Measurements from ENCODE around the gene CYP19A1. TPM values are rescaled to one million over a fixed set of nuclear protein-coding genes. Genes with fewer than 3 reads are reported as not detected.

CYP19A1 gene
- polyA plus RNA-seq, 1 donor, result 8.3 TPM

GRCh38 chr15:51199541-51199940 lies 138.9 kb downstream of the CYP19A1 start:
- Histone ChIP-seq H3K4me1 (ENCODE audit: control insufficient read depth, insufficient read depth, low read length) (no peaks in the 10 kb centered on the region), H3K4me3 (ENCODE audit: low read length) (no peak overlapping the region), H3K36me3 (ENCODE audit: control insufficient read depth, insufficient read depth, low read length) (no peaks in the 10 kb centered on the region), H3K27me3 (ENCODE audit: control insufficient read depth, insufficient read depth, low read length) (peaks cover 27% of the 10 kb centered on the region), H3K9me3 (ENCODE audit: control insufficient read depth, low read depth, low read length) (no peaks in the 10 kb centered on the region), H3K27ac (ENCODE audit: low read length) (no peak overlapping the region)
- DNase-seq, result no peak
- no CpG with 5 or more reads among the region's 6 CpGs for WGBS (ENCODE audit: insufficient coverage, low lambda C conversion rate)

- Histone ChIP-seq H3K36me3 (ENCODE audit: control insufficient read depth, insufficient read depth, low read length) (no peaks in the 10 kb centered on the region), H3K4me1 (ENCODE audit: control insufficient read depth, insufficient read depth, low read length) (no peaks in the 10 kb centered on the region), H3K4me3 (ENCODE audit: low read length) (no peak overlapping the region), H3K9me3 (ENCODE audit: control insufficient read depth, low read depth, low read length) (no peaks in the 10 kb centered on the region), H3K27me3 (ENCODE audit: control insufficient read depth, insufficient read depth, low read length) (peaks cover 26% of the 10 kb centered on the region), H3K27ac (ENCODE audit: low read length) (no peak overlapping the region)
- WGBS (ENCODE audit: insufficient coverage, low lambda C conversion rate), result 100% methylated on average over 1 of the region's 6 CpGs
- DNase-seq, result no peak
Measured at GRCh38 chr15:51198701-51199232, 139.6 kb downstream of the CYP19A1 start.

- no peaks in the 10 kb centered on the region for H3K36me3 ChIP-seq (ENCODE audit: control insufficient read depth, insufficient read depth, low read length)
- H3K27ac ChIP-seq (ENCODE audit: low read length), result no peak overlapping the region
- H3K27me3 ChIP-seq (ENCODE audit: control insufficient read depth, insufficient read depth, low read length), result peaks cover 30% of the 10 kb centered on the region
- H3K9me3 ChIP-seq (ENCODE audit: control insufficient read depth, low read depth, low read length), result no peaks in the 10 kb centered on the region
- DNase-seq, result no peak
- peaks cover 2% of the 10 kb centered on the region for H3K4me1 ChIP-seq (ENCODE audit: control insufficient read depth, insufficient read depth, low read length)
- H3K4me3 ChIP-seq (ENCODE audit: low read length), result no peak overlapping the region
- WGBS (ENCODE audit: insufficient coverage, low lambda C conversion rate), result 80% methylated on average over 1 of the region's 3 CpGs
Measured at GRCh38 chr15:51195459-51195858, 142.9 kb downstream of the CYP19A1 start.

- Histone ChIP-seq H3K4me3 (ENCODE audit: low read length) (no peak overlapping the region), H3K27ac (ENCODE audit: low read length) (no peak overlapping the region), H3K27me3 (ENCODE audit: control insufficient read depth, insufficient read depth, low read length) (peaks cover 25% of the 10 kb centered on the region), H3K36me3 (ENCODE audit: control insufficient read depth, insufficient read depth, low read length) (no peaks in the 10 kb centered on the region), H3K9me3 (ENCODE audit: control insufficient read depth, low read depth, low read length) (no peaks in the 10 kb centered on the region), H3K4me1 (ENCODE audit: control insufficient read depth, insufficient read depth, low read length) (peaks cover 2% of the 10 kb centered on the region)
- WGBS (ENCODE audit: insufficient coverage, low lambda C conversion rate), result 83% methylated on average over 2 of the region's 2 CpGs
- DNase-seq, result no peak
Measured at GRCh38 chr15:51193979-51194378, 144.4 kb downstream of the CYP19A1 start.

GRCh38 chr15:51193526-51193925 lies 144.9 kb downstream of the CYP19A1 start:
- Histone ChIP-seq H3K9me3 (ENCODE audit: control insufficient read depth, low read depth, low read length) (no peaks in the 10 kb centered on the region), H3K4me3 (ENCODE audit: low read length) (no peak overlapping the region), H3K27ac (ENCODE audit: low read length) (no peak overlapping the region), H3K4me1 (ENCODE audit: control insufficient read depth, insufficient read depth, low read length) (peaks cover 2% of the 10 kb centered on the region), H3K27me3 (ENCODE audit: control insufficient read depth, insufficient read depth, low read length) (peaks cover 22% of the 10 kb centered on the region), H3K36me3 (ENCODE audit: control insufficient read depth, insufficient read depth, low read length) (no peaks in the 10 kb centered on the region)
- no peak for DNase-seq
- no CpG with 5 or more reads among the region's 6 CpGs for WGBS (ENCODE audit: insufficient coverage, low lambda C conversion rate)

GRCh38 chr15:51192521-51193280 lies 145.7 kb downstream of the CYP19A1 start:
- H3K27me3 ChIP-seq (ENCODE audit: control insufficient read depth, insufficient read depth, low read length), result peaks cover 22% of the 10 kb centered on the region
- H3K4me3 ChIP-seq (ENCODE audit: low read length), result no peak overlapping the region
- peaks cover 2% of the 10 kb centered on the region for H3K4me1 ChIP-seq (ENCODE audit: control insufficient read depth, insufficient read depth, low read length)
- WGBS (ENCODE audit: insufficient coverage, low lambda C conversion rate), result no CpG with 5 or more reads among the region's 14 CpGs
- no peaks in the 10 kb centered on the region for H3K9me3 ChIP-seq (ENCODE audit: control insufficient read depth, low read depth, low read length)
- H3K36me3 ChIP-seq (ENCODE audit: control insufficient read depth, insufficient read depth, low read length), result no peaks in the 10 kb centered on the region
- no peak overlapping the region for H3K27ac ChIP-seq (ENCODE audit: low read length)
- peak; percentile 70 to 78 for DNase-seq

GRCh38 chr15:51191766-51192165 lies 146.6 kb downstream of the CYP19A1 start:
- H3K9me3 ChIP-seq (ENCODE audit: control insufficient read depth, low read depth, low read length), result no peaks in the 10 kb centered on the region
- no peak for DNase-seq
- WGBS (ENCODE audit: insufficient coverage, low lambda C conversion rate), result no CpG with 5 or more reads among the region's 9 CpGs
- H3K4me3 ChIP-seq (ENCODE audit: low read length), result no peak overlapping the region
- peaks cover 2% of the 10 kb centered on the region for H3K4me1 ChIP-seq (ENCODE audit: control insufficient read depth, insufficient read depth, low read length)
- peaks cover 15% of the 10 kb centered on the region for H3K27me3 ChIP-seq (ENCODE audit: control insufficient read depth, insufficient read depth, low read length)
- H3K36me3 ChIP-seq (ENCODE audit: control insufficient read depth, insufficient read depth, low read length), result no peaks in the 10 kb centered on the region
- H3K27ac ChIP-seq (ENCODE audit: low read length), result no peak overlapping the region

GRCh38 chr15:51191072-51191670 lies 147.2 kb downstream of the CYP19A1 start:
- H3K9me3 ChIP-seq (ENCODE audit: control insufficient read depth, low read depth, low read length), result no peaks in the 10 kb centered on the region
- no CpG with 5 or more reads among the region's 7 CpGs for WGBS (ENCODE audit: insufficient coverage, low lambda C conversion rate)
- no peak overlapping the region for H3K27ac ChIP-seq (ENCODE audit: low read length)
- H3K36me3 ChIP-seq (ENCODE audit: control insufficient read depth, insufficient read depth, low read length), result no peaks in the 10 kb centered on the region
- no peak for DNase-seq
- peaks cover 12% of the 10 kb centered on the region for H3K27me3 ChIP-seq (ENCODE audit: control insufficient read depth, insufficient read depth, low read length)
- H3K4me1 ChIP-seq (ENCODE audit: control insufficient read depth, insufficient read depth, low read length), result peaks cover 5% of the 10 kb centered on the region
- H3K4me3 ChIP-seq (ENCODE audit: low read length), result no peak overlapping the region

- H3K4me1 ChIP-seq (ENCODE audit: control insufficient read depth, insufficient read depth, low read length), result peaks cover 9% of the 10 kb centered on the region
- DNase-seq, result no peak
- H3K36me3 ChIP-seq (ENCODE audit: control insufficient read depth, insufficient read depth, low read length), result no peaks in the 10 kb centered on the region
- 100% methylated on average over 1 of the region's 8 CpGs for WGBS (ENCODE audit: insufficient coverage, low lambda C conversion rate)
- H3K9me3 ChIP-seq (ENCODE audit: control insufficient read depth, low read depth, low read length), result no peaks in the 10 kb centered on the region
- peaks cover 9% of the 10 kb centered on the region for H3K27me3 ChIP-seq (ENCODE audit: control insufficient read depth, insufficient read depth, low read length)
- no peak overlapping the region for H3K4me3 ChIP-seq (ENCODE audit: low read length)
- H3K27ac ChIP-seq (ENCODE audit: low read length), result no peak overlapping the region
Measured at GRCh38 chr15:51190424-51191068, 147.8 kb downstream of the CYP19A1 start.

GRCh38 chr15:51189669-51190385 lies 148.6 kb downstream of the CYP19A1 start:
- H3K27me3 ChIP-seq (ENCODE audit: control insufficient read depth, insufficient read depth, low read length), result peaks cover 9% of the 10 kb centered on the region
- H3K4me1 ChIP-seq (ENCODE audit: control insufficient read depth, insufficient read depth, low read length), result peaks cover 17% of the 10 kb centered on the region
- no peak overlapping the region for H3K27ac ChIP-seq (ENCODE audit: low read length)
- WGBS (ENCODE audit: insufficient coverage, low lambda C conversion rate), result no CpG with 5 or more reads among the region's 6 CpGs
- no peaks in the 10 kb centered on the region for H3K9me3 ChIP-seq (ENCODE audit: control insufficient read depth, low read depth, low read length)
- no peak for DNase-seq
- H3K4me3 ChIP-seq (ENCODE audit: low read length), result no peak overlapping the region
- H3K36me3 ChIP-seq (ENCODE audit: control insufficient read depth, insufficient read depth, low read length), result no peaks in the 10 kb centered on the region
